GM04503 (cell line): ENCODE measurements around the gene FAM107B.

Experiments
- DNase-seq: peaks from one replicate; pipeline ENCODE4 v3.0.0-alpha.2; 2012; ENCODE audit warnings: low read depth

FAM107B gene

GRCh38 chr10:14489522-14490177, 285.0 kb downstream of the FAM107B start:
- no peak for DNase-seq

GRCh38 chr10:14487488-14487883, 287.2 kb downstream of the FAM107B start:
- DNase-seq: no peak

- DNase-seq: no peak
Observed at GRCh38 chr10:14486777-14487487, 287.8 kb downstream of the FAM107B start.

GRCh38 chr10:14485986-14486385, 288.7 kb downstream of the FAM107B start:
- DNase-seq: no peak

- DNase-seq: no peak
Observed at GRCh38 chr10:14483417-14483816, 291.3 kb downstream of the FAM107B start.

GRCh38 chr10:14481752-14482151, 292.9 kb downstream of the FAM107B start:
- no peak for DNase-seq

GRCh38 chr10:14481014-14481413, 293.7 kb downstream of the FAM107B start:
- DNase-seq: no peak

GRCh38 chr10:14478604-14479003, 296.1 kb downstream of the FAM107B start:
- no peak for DNase-seq

GRCh38 chr10:14478201-14478600, 296.5 kb downstream of the FAM107B start:
- DNase-seq: no peak

GRCh38 chr10:14477408-14477710, 297.3 kb downstream of the FAM107B start:
- DNase-seq: peak; percentile 78

- peak; percentile 62 for DNase-seq
Observed at GRCh38 chr10:14476641-14477407, 297.9 kb downstream of the FAM107B start.

- no peak for DNase-seq
Observed at GRCh38 chr10:14476006-14476405, 298.7 kb downstream of the FAM107B start.

- no peak for DNase-seq
Observed at GRCh38 chr10:14474656-14475055, 300.0 kb downstream of the FAM107B start.

GRCh38 chr10:14470920-14471319, 303.8 kb downstream of the FAM107B start:
- DNase-seq: no peak

- DNase-seq: no peak
Observed at GRCh38 chr10:14468726-14469125, 306.0 kb downstream of the FAM107B start.
